H1 (cell line): Measurements from ENCODE around the gene JPH3. TPM values are rescaled to one million over a fixed set of nuclear protein-coding genes. Genes with fewer than 3 reads are reported as not detected.

ENCODE experiments used
- BRCA1 ChIP-seq: IDR thresholded peaks from 2 replicates; pipeline ENCODE4 v1.6.1; 2012; ENCODE audit warnings: low read depth, low read length, improper control_type of control experiment
- CEBPB ChIP-seq: IDR thresholded peaks from 2 replicates; pipeline ENCODE4 v1.6.1; 2012; ENCODE audit warnings: low read depth, low read length
- CREB1 ChIP-seq: IDR thresholded peaks from 2 replicates; pipeline ENCODE4 v1.6.1; 2012; ENCODE audit warnings: inconsistent platforms
- YY1 ChIP-seq: IDR thresholded peaks from 2 replicates; pipeline ENCODE4 v1.6.1; 2011; ENCODE audit warnings: low read depth, mild to moderate bottlenecking, low read length
- polyA plus RNA-seq, 7 experiments: library from polyadenylated mRNA; depleted of rRNA in 3 of 7; stranded (reverse) in 5 of 7; unstranded in 2 of 7; fragments of >200 nt in 5 of 7; fragments of 200-250 nt in 2 of 7; gene quantifications; 1 replicate in 5 of 7; 2 replicates in 1 of 7; 4 replicates in 1 of 7; pipeline versions ENCODE4 v1.2.1 to v1.2.3, GENCODE V29; 2011 to 2013; ENCODE audit warnings: missing spikeins in 2 of 7, mixed read lengths in 2 of 7
- total RNA-seq: library from RNA; stranded (reverse); fragmentation: NEBNext Ultra II Directional; extraction: Animal tissue kit (Norgen Biotek cat#: 25700); gene quantifications from 2 replicates; pipeline ENCODE4 v1.2.1, GENCODE V29; 2021
- TF ChIP-seq, protein P1 (sequence below): IDR thresholded peaks from 2 replicates; pipeline ENCODE4 v1.6.1; 2012; ENCODE audit warnings: inconsistent platforms

JPH3 gene
- total and polyA plus RNA-seq, 2 of the 8 experiments (the other 6 are each of a cell fraction or from before 2014, with no cell fraction given) = 10.3 to 28.3 TPM

DNA sequence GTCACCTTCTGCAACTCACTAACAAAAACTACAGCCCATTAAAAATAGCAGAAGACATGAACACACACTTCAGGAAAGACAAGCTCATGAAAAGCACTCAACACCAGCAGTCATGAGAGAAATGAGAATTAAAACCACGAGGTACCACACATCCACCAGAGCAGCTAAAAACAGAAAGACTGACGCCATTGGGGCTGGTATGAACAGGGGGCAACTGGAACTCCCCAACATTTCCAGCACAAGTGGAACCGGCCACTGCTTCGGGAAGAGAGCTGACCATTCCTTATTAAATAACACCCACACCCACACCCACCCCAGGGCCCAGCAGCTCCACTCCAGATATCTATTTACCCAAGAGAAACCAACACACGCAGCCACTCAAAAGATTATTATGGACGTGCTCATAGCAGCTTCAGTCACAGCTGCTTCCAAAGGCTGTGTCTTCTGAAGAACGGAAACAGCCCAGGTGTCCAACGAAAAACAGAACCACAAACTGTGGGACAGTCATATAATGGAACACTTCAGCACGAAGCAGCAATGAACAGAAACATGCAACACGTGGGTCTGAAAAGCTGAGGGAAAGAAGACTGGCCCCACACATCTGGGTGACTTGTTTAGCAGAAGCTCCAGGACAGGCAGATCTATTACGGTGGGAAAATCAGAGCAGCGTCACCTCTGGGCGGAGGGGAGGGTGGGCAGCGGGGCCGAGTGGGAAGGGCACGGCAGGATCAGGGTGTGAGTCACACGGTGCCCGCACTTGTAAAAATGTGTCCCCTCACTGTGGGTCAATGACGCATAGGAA is 122.4 kb downstream of the JPH3 start (continued):
- TF ChIP-seq BRCA1 (no peak), YY1 (no peak), CREB1 (no peak), CEBPB (no peak)
- TF ChIP-seq, protein P1, sequence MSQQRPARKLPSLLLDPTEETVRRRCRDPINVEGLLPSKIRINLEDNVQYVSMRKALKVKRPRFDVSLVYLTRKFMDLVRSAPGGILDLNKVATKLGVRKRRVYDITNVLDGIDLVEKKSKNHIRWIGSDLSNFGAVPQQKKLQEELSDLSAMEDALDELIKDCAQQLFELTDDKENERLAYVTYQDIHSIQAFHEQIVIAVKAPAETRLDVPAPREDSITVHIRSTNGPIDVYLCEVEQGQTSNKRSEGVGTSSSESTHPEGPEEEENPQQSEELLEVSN = no peak
